ENCODE results near the gene SYT7. TPM values are rescaled to one million over a fixed set of nuclear protein-coding genes. Genes with fewer than 3 reads are reported as not detected.

SYT7 gene
- total RNA-seq, 1 donor from 2014 or later = 12.7 TPM

DNA sequence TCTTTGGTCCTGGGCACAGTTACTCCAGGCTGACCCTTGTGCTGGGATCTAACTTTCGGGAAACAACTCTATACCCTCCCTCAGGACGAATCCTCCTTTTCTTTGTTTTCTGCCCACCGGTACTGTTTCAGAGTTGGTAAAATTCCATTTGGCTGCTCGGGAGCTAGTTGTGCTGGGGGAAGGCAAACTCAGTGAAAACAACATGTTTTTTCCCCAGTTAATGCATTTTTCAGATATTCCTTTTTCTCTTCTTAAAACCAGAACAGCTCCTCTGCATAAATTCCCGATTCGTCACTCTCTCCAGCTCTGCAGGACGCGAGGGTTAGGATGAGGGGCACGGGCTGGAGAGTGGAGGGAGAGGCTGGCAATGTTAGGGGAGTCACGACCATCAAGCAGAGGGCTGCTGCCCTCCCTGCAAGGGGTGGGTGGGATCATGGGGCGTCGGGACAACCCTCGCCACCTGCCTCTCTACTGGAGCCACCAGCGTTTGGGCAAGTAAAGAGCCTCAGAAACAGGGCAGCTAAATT, 41.0 kb downstream of the SYT7 start:
- peaks cover 46% of the 10 kb centered on the region for H3K27me3 ChIP-seq (ENCODE audit: control insufficient read depth, insufficient read depth, low read length)
- TF ChIP-seq, protein P1, sequence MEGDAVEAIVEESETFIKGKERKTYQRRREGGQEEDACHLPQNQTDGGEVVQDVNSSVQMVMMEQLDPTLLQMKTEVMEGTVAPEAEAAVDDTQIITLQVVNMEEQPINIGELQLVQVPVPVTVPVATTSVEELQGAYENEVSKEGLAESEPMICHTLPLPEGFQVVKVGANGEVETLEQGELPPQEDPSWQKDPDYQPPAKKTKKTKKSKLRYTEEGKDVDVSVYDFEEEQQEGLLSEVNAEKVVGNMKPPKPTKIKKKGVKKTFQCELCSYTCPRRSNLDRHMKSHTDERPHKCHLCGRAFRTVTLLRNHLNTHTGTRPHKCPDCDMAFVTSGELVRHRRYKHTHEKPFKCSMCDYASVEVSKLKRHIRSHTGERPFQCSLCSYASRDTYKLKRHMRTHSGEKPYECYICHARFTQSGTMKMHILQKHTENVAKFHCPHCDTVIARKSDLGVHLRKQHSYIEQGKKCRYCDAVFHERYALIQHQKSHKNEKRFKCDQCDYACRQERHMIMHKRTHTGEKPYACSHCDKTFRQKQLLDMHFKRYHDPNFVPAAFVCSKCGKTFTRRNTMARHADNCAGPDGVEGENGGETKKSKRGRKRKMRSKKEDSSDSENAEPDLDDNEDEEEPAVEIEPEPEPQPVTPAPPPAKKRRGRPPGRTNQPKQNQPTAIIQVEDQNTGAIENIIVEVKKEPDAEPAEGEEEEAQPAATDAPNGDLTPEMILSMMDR (IDR thresholded peaks at IDR 0.05; ENCODE audit: insufficient read depth, low read length, poor library complexity, severe bottlenecking) = no peak
- H3K36me3 ChIP-seq (ENCODE audit: control insufficient read depth, insufficient read depth, low read length) = no peaks in the 10 kb centered on the region
- no peak overlapping the region for H3K4me3 ChIP-seq (ENCODE audit: low read depth, low read length)
- no peak for DNase-seq (ENCODE audit: low read depth)

- no peak for DNase-seq (ENCODE audit: low read depth)
- Histone ChIP-seq H3K27me3 (ENCODE audit: control insufficient read depth, insufficient read depth, low read length) (peaks cover 54% of the 10 kb centered on the region), H3K36me3 (ENCODE audit: control insufficient read depth, insufficient read depth, low read length) (no peaks in the 10 kb centered on the region), H3K4me3 (ENCODE audit: low read depth, low read length) (no peak overlapping the region)
- TF ChIP-seq, protein P1 (IDR thresholded peaks at IDR 0.05; ENCODE audit: insufficient read depth, low read length, poor library complexity, severe bottlenecking) = no peak
These were observed 41.9 kb downstream of the SYT7 start for GRCh38 chr11:61539006-61539405.

GRCh38 chr11:61538636-61538961, 42.3 kb downstream of the SYT7 start:
- DNase-seq (ENCODE audit: low read depth) = no peak
- H3K36me3 ChIP-seq (ENCODE audit: control insufficient read depth, insufficient read depth, low read length) = no peaks in the 10 kb centered on the region
- TF ChIP-seq, protein P1 (IDR thresholded peaks at IDR 0.05; ENCODE audit: insufficient read depth, low read length, poor library complexity, severe bottlenecking) = no peak
- H3K27me3 ChIP-seq (ENCODE audit: control insufficient read depth, insufficient read depth, low read length) = peaks cover 58% of the 10 kb centered on the region
- H3K4me3 ChIP-seq (ENCODE audit: low read depth, low read length) = no peak overlapping the region

DNA sequence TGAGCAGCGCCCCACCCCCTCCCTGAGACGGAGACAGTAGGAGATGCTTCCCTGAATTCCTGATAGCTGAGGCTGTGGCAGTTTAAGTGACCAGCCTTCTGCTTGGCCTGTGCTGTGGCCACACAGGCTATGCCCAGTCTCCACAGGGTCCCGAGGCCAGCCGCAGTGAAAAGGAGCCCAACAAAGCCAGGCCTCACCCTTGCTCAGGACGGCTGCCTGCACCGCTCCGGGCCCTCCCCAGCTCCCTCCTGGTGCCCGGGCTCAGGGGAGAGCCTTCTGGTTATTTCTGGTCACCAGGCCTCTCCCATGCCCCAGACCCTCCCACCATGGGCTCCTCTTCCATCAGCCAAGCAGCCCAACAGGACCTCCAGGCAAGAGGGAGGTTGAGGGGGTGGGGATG, 43.5 kb downstream of the SYT7 start:
- no peak for DNase-seq (ENCODE audit: low read depth)
- TF ChIP-seq, protein P1 (IDR thresholded peaks at IDR 0.05; ENCODE audit: insufficient read depth, low read length, poor library complexity, severe bottlenecking) = no peak
- H3K4me3 ChIP-seq (ENCODE audit: low read depth, low read length) = no peak overlapping the region
- H3K36me3 ChIP-seq (ENCODE audit: control insufficient read depth, insufficient read depth, low read length) = no peaks in the 10 kb centered on the region
- peaks cover 62% of the 10 kb centered on the region for H3K27me3 ChIP-seq (ENCODE audit: control insufficient read depth, insufficient read depth, low read length)

DNA sequence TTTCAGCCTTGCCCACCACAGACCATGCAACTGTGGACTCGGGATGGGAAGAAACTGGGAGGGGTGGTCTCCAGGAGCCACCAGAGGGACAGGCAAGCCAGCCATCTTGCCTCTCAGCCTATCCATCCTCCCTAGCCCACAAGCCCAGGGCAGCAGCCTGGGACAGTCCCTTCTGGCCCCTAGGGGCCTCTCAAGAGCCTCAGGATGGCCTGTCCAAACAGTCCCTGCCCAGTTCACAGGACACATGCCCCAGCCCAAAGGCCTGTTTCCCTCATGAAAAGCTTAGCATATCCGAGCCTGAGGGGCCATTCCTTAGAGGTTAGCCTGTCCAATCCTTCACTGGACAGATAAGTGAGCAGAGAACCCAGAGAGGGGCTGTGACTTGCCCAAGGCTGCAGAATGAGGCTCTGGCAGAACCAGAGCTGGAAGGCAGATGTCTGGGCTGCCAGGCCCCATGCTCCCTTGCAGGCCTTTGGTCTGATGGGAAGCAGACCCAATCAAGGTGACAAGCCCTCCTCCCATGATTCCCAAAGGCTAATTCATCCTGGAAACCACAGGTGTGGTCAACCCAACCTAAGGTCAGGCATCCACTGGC, 44.1 kb downstream of the SYT7 start:
- peaks cover 57% of the 10 kb centered on the region for H3K27me3 ChIP-seq (ENCODE audit: control insufficient read depth, insufficient read depth, low read length)
- no peak for DNase-seq (ENCODE audit: low read depth)
- TF ChIP-seq, protein P1 (IDR thresholded peaks at IDR 0.05; ENCODE audit: insufficient read depth, low read length, poor library complexity, severe bottlenecking) = no peak
- no peaks in the 10 kb centered on the region for H3K36me3 ChIP-seq (ENCODE audit: control insufficient read depth, insufficient read depth, low read length)
- H3K4me3 ChIP-seq (ENCODE audit: low read depth, low read length) = no peak overlapping the region

All from kidney epithelial cell (primary cell).